HCT116 (cell line): ENCODE data around the gene RPL3. TPM values are rescaled to one million over a fixed set of nuclear protein-coding genes. Genes with fewer than 3 reads are reported as not detected.

Experiments used
- ATAC-seq: fragments of 200-7000 bp; cut with Tn5 transposase; 2 replicates; pipeline ENCODE4 v1.9.1; 2020; ENCODE audit warnings: mild to moderate bottlenecking, moderate library complexity
- BruUV-seq: library from RNA; stranded (reverse); fragments of 400-500 nt; replicated peaks from 2 replicates; lab custom pipeline; 2021; lab: Mats Ljungman, UMichigan
- CTCF ChIA-PET: fragments of 300-600 bp; sonication (Branson Sonifier 250); formaldehyde crosslinking; loops from one replicate; lab custom pipeline; 2021; ENCODE audit warnings: antibody characterized with exemption; lab: Charles Lee
- POLR2A ChIA-PET: fragments of 300-600, 350-600 bp; sonication (Branson Sonifier 250); formaldehyde crosslinking; loops from one replicate; lab custom pipeline; 2021; ENCODE audit warnings: antibody characterized with exemption; lab: Charles Lee
- RAD21 ChIA-PET, 2 experiments: fragments of 300-600 bp; sonication (Branson Sonifier 250); formaldehyde crosslinking; loops; one replicate each; lab custom pipeline; 2023; ENCODE audit warnings: low total read pairs in 2 of 2; ENCODE audit not compliant: uncharacterized antibody in 2 of 2, unreplicated experiment in 2 of 2, low non-redundant PET in 1 of 2; lab: Charles Lee
- DNase-seq: peaks from one replicate; pipeline ENCODE4 v3.0.0-alpha.2; 2010; ENCODE audit warnings: low read depth, low spot score
- H2AFZ ChIP-seq: fragments of 200-600 bp; shearing (Covaris generic), sonication (generic); 2 replicates; pipeline ENCODE4 v1.6.1; 2017; ENCODE audit warnings: low read depth, mixed run types, mixed read lengths, antibody characterized with exemption, low read length; ENCODE audit not compliant: poor library complexity, severe bottlenecking
- H3K27ac ChIP-seq: 2 replicates; pipeline ENCODE4 v1.5.1; 2012; ENCODE audit warnings: low read depth, low read length
- H3K27me3 ChIP-seq: fragments of 200-600 bp; sonication (generic); 2 replicates; pipeline ENCODE4 v1.6.1; 2016; ENCODE audit warnings: mixed run types, low read length, mixed read lengths; ENCODE audit not compliant: insufficient read depth
- H3K36me3 ChIP-seq, 2 experiments: fragments of 200-500 bp in 1 of 2; fragments of 200-600 bp in 1 of 2; sonication (Bioruptor generic) in 1 of 2; sonication (generic) in 1 of 2; 2 replicates each; pipeline versions ENCODE4 v1.5.1 to v1.6.1; 2014 to 2016; ENCODE audit warnings: low read length in 2 of 2, inconsistent platforms in 1 of 2, mixed read lengths in 1 of 2, mixed run types in 1 of 2; ENCODE audit not compliant: insufficient read depth in 2 of 2, control insufficient read depth in 1 of 2
- H3K4me1 ChIP-seq, 2 experiments: fragments of 200-600 bp in 1 of 2; sonication (generic) in 1 of 2; 2 replicates each; pipeline versions ENCODE4 v1.5.1 to v1.6.1; 2012 to 2017; ENCODE audit warnings: low read length in 2 of 2, inconsistent platforms in 1 of 2, mild to moderate bottlenecking in 1 of 2, mixed read lengths in 1 of 2, mixed run types in 1 of 2, moderate library complexity in 1 of 2; ENCODE audit not compliant: insufficient read depth in 2 of 2, control insufficient read depth in 1 of 2
- H3K4me2 ChIP-seq: fragments of 200-600 bp; sonication (generic); 2 replicates; pipeline ENCODE4 v1.6.1; 2017; ENCODE audit warnings: mixed run types, low read length, mixed read lengths
- H3K4me3 ChIP-seq, 2 experiments: fragments of 200-600 bp in 1 of 2; sonication (generic) in 1 of 2; replicated peaks in 1 of 2; 2 replicates each; pipeline ENCODE4 v1.5.1; 2011 to 2016; ENCODE audit warnings: low read length in 2 of 2, control low read depth in 1 of 2, low read depth in 1 of 2, mild to moderate bottlenecking in 1 of 2, mixed read lengths in 1 of 2, mixed run types in 1 of 2
- H3K79me2 ChIP-seq: fragments of 200-600 bp; sonication (generic); 2 replicates; pipeline ENCODE4 v1.6.1; 2017; ENCODE audit warnings: mild to moderate bottlenecking, mixed run types, low read length, moderate library complexity, mixed read lengths; ENCODE audit not compliant: insufficient read depth
- H3K9ac ChIP-seq: fragments of 200-600 bp; sonication (generic); 2 replicates; pipeline ENCODE4 v1.6.1; 2016; ENCODE audit warnings: low read length, mixed read lengths
- H3K9me2 ChIP-seq: fragments of 200-600 bp; sonication (generic), shearing (Covaris generic); 2 replicates; pipeline ENCODE4 v1.6.1; 2017; ENCODE audit warnings: mixed run types, mild to moderate bottlenecking, moderate library complexity; ENCODE audit not compliant: insufficient read depth
- H3K9me3 ChIP-seq, 2 experiments: fragments of 200-500 bp in 1 of 2; fragments of 200-600 bp in 1 of 2; sonication (Bioruptor generic) in 1 of 2; sonication (generic) in 1 of 2; 2 replicates each; pipeline ENCODE4 v1.6.1; 2014 to 2017; ENCODE audit warnings: low read length in 2 of 2, mixed read lengths in 2 of 2, inconsistent platforms in 1 of 2, low read depth in 1 of 2, mild to moderate bottlenecking in 1 of 2, mixed run types in 1 of 2, moderate library complexity in 1 of 2; ENCODE audit not compliant: control insufficient read depth in 1 of 2, insufficient read depth in 1 of 2
- H4K20me1 ChIP-seq: fragments of 200-600 bp; sonication (generic), shearing (Covaris generic); 2 replicates; pipeline ENCODE4 v1.6.1; 2017; ENCODE audit warnings: mixed run types, mild to moderate bottlenecking, moderate library complexity; ENCODE audit not compliant: insufficient read depth
- CBX3 ChIP-seq: IDR thresholded peaks from 2 replicates; pipeline ENCODE4 v1.6.1; 2012; ENCODE audit warnings: low read depth
- EGR1 ChIP-seq: IDR thresholded peaks from 2 replicates; pipeline ENCODE4 v1.6.1; 2012; ENCODE audit warnings: low read depth
- ELF1 ChIP-seq: IDR thresholded peaks from 2 replicates; pipeline ENCODE4 v1.6.1; 2012; ENCODE audit warnings: low read depth, borderline replicate concordance
- FOSL1 ChIP-seq: IDR thresholded peaks from 2 replicates; pipeline ENCODE4 v1.6.1; 2012; ENCODE audit warnings: low read depth
- POLR2AphosphoS5 ChIP-seq: IDR thresholded peaks from 2 replicates; pipeline ENCODE4 v1.6.1; 2011; ENCODE audit warnings: mild to moderate bottlenecking, low read depth, low read length, moderate library complexity
- RAD21 ChIP-seq: IDR thresholded peaks from 2 replicates; pipeline ENCODE4 v1.6.1; 2012; ENCODE audit warnings: low read depth, mild to moderate bottlenecking
- SP1 ChIP-seq: IDR thresholded peaks from 2 replicates; pipeline ENCODE4 v1.6.1; 2012; ENCODE audit warnings: low read depth
- SRF ChIP-seq: IDR thresholded peaks from 2 replicates; pipeline ENCODE4 v1.6.1; 2012; ENCODE audit warnings: low read depth
- TCF7L2 ChIP-seq: IDR thresholded peaks from 2 replicates; pipeline ENCODE4 v1.7.0; 2011; ENCODE audit warnings: borderline replicate concordance, inconsistent platforms; ENCODE audit not compliant: insufficient read depth, insufficient read length; ENCODE audit errors: extremely low read depth
- ZNF274 ChIP-seq: fragments of 200-500 bp; sonication (Bioruptor generic); IDR thresholded peaks from 2 replicates; pipeline ENCODE4 v1.6.1; 2014; ENCODE audit warnings: mild to moderate bottlenecking, low read depth, low read length, inconsistent platforms
- intact Hi-C: fragments of 100-400 bp; cut with micrococcal nuclease; formaldehyde crosslinking; loops from 2 replicates; pipeline ENCODE4 v1.10.0; 2022
- total RNA-seq: library from RNA; stranded (reverse); gene quantifications from one replicate; pipeline ENCODE4 v1.2.1, GENCODE V29; 2021; ENCODE audit not compliant: unreplicated experiment

Gene RPL3
- total RNA-seq, 1 experiment from 2014 or later: 2,966 TPM

DNA sequence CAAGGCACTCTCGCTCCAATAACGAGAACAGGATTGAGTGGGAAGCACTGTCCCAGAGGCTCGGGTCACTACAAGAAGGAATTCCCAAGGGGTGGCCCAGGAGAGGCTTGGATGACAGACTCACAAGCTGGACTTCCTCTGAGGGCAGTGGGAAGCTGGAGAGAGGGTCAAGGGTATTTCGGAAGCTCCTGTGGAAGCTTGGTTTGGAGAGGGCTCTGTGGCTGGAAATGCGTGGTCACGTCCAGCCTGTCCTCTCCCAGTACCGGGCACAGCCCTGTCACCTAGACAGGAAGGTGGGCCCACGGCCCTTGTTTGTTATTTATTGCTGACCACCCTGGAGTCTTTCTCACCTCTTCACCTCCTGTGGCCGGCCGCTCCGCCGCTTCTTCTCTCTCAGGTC lies 35.7 kb upstream of the RPL3 start:
- Histone ChIP-seq H3K36me3 (no peaks in the 10 kb centered on the region), H3K4me2 (no peak overlapping the region), H3K79me2 (peaks cover 5% of the 10 kb centered on the region; the same call in 1 of the 2 replicates), H3K27me3 (no peaks in the 10 kb centered on the region), H2AFZ (no peak overlapping the region), H3K27ac (no peak overlapping the region), H4K20me1 (no peaks in the 10 kb centered on the region), H3K4me1 (peaks cover 13 to 45% of the 10 kb centered on the region in 2 experiments; a peak in 3 of 4 replicates), H3K9ac (no peak overlapping the region), H3K4me3 (no peak overlapping the region), H3K9me3 (no peaks in the 10 kb centered on the region), H3K9me2 (no peaks in the 10 kb centered on the region)
- TF ChIP-seq CBX3 (no peak), ZNF274 (no peak), TCF7L2 (no peak), SRF (no peak), POLR2AphosphoS5 (no peak), EGR1 (no peak), FOSL1 (no peak), ELF1 (no peak)
- RAD21 ChIA-PET: no interaction called here
- CTCF ChIA-PET: interaction anchor here (2.7 kb wide), 1 partner anchor 12 kb away, joined by 11 read pairs; no protein-coding TSS in a partner anchor
- BruUV-seq: no TSS peak
- POLR2A ChIA-PET: interaction anchor here (2.2 kb wide), 1 partner anchor 35 kb away, joined by 6 read pairs; the partner anchor contains the start of gene RPL3
- DNase-seq (no peak), ATAC-seq (no peak)
- intact Hi-C loops: no loop called here

DNA sequence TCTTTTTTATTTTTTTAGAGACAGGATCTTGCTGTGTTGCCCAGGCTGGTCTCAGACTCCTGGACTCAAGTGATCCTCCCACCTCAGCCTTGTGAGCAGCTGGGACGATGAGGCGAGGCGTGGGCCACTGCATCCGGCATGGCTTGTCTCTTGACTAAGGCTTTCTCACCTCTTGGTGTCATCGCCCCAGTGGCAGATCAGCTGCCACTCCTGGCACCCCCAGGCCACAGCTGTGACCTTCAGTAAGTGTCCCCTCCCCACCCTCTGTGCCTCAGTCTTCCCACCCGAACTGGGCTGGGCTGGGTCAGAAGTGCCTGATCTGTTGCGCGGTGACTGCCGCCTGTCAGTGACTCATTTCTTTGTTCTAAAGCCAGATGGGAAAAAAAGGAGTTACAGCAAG lies 33.9 kb upstream of the RPL3 start:
- no peak for ATAC-seq
- Histone ChIP-seq H3K9me3 (no peaks in the 10 kb centered on the region), H3K9ac (no peak overlapping the region), H3K4me3 (no peak overlapping the region), H3K27me3 (no peaks in the 10 kb centered on the region), H4K20me1 (no peaks in the 10 kb centered on the region), H2AFZ (no peak overlapping the region), H3K4me1 (peaks cover 19 to 52% of the 10 kb centered on the region in 2 experiments; a peak in 3 of 4 replicates), H3K36me3 (no peaks in the 10 kb centered on the region), H3K79me2 (peaks cover 5% of the 10 kb centered on the region; the same call in 1 of the 2 replicates), H3K4me2 (peak overlapping the region; percentile 30), H3K27ac (no peak overlapping the region), H3K9me2 (no peaks in the 10 kb centered on the region)
- no TSS peak for BruUV-seq
- ChIA-PET POLR2A (interaction anchor here (1.6 kb wide), 1 partner anchor 34 kb away, joined by 6 read pairs; the partner anchor contains the start of gene RPL3), RAD21 (no interaction called here), CTCF (interaction anchor here (2.7 kb wide), 1 partner anchor 10 kb away, joined by 11 read pairs; no protein-coding TSS in a partner anchor)
- TF ChIP-seq RAD21 (no peak), EGR1 (no peak), TCF7L2 (no peak), SP1 (no peak), ZNF274 (no peak)
- intact Hi-C loops: no loop called here
- no peak for DNase-seq
